Mammary epithelial cell (primary cell): ENCODE data around the gene CREB5.

Experiments used
- CTCF ChIP-seq, 2 donors: IDR thresholded peaks in 1 of 2; conservative IDR thresholded peaks in 1 of 2; 2 replicates each; pipeline ENCODE4 v1.5.1; 2011 to 2012; ENCODE audit warnings: inconsistent platforms in 2 of 2, low read length in 2 of 2, mild to moderate bottlenecking in 2 of 2, control low read depth in 1 of 2, low read depth in 1 of 2; ENCODE audit not compliant: insufficient read depth in 1 of 2; ENCODE audit errors: extremely low read depth in 1 of 2
- EZH2 ChIP-seq: IDR thresholded peaks from 2 replicates; pipeline ENCODE4 v1.6.1; 2012; ENCODE audit warnings: low read length, inconsistent platforms, borderline replicate concordance

- TF ChIP-seq EZH2 (no peak), CTCF (conservative IDR thresholded peaks at IDR 0.05 in 1 of 2, IDR thresholded peaks at IDR 0.05 in 1 of 2; ENCODE audit: extremely low read depth in 1 of 2, insufficient read depth in 1 of 2, low read depth in 1 of 2, low read length in 2 of 2) (no peak)
Measured at GRCh38 chr7:28378574-28379149, 33.7 kb upstream of the CREB5 start.
